Jurkat, Clone E6-1 (cell line): ENCODE measurements around the gene EFTUD2.

Experiments used
- DNase-seq: peaks from one replicate; pipeline ENCODE4 v3.0.0-alpha.2; 2011; ENCODE audit warnings: low read depth, low spot score
- H3K4me3 ChIP-seq: 2 replicates; pipeline ENCODE4 v1.5.1; 2011; ENCODE audit warnings: mild to moderate bottlenecking, low read length, control low read depth, moderate library complexity

EFTUD2 gene

DNA sequence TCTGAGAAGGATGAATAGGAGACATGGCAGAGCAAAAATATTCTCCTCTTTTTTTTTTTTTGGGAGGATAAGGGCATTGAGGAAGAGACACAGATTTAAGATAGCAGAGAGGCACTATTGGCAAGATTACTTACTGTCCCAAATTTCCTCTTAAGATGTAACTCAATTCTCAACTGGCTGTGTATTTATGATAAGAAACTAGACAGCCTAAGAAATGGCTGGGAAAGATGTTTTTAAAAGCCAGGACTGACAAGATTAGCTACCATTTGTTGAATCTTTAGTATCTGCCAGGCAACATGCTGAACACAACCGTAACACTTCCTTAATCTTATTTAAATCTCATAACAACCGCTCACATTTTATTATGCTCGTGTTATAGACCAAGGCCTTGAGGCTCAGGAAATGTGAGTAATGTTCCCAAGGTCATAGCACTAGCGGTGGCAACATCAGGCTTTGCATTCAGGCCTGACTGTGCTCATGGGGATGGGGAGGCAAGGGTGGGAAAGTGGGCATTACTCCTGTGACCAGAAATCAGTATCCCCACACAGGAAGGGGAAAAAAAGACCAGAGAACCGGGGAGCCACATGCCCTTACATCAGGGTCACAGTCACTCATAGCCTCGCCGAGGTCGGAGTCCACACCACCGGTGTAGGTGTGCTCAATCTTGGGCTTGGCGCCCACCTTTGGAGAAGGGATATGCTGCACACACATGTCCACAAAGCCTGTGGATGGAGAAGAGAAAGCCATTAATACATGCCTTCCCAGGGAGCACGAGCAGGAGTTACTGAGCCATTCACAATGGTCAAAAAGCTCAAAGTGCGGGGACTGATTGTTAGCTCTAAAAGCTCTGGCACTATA, 36.0 kb downstream of the EFTUD2 start:
- no peak for DNase-seq
- H3K4me3 ChIP-seq = no peak overlapping the region

DNA sequence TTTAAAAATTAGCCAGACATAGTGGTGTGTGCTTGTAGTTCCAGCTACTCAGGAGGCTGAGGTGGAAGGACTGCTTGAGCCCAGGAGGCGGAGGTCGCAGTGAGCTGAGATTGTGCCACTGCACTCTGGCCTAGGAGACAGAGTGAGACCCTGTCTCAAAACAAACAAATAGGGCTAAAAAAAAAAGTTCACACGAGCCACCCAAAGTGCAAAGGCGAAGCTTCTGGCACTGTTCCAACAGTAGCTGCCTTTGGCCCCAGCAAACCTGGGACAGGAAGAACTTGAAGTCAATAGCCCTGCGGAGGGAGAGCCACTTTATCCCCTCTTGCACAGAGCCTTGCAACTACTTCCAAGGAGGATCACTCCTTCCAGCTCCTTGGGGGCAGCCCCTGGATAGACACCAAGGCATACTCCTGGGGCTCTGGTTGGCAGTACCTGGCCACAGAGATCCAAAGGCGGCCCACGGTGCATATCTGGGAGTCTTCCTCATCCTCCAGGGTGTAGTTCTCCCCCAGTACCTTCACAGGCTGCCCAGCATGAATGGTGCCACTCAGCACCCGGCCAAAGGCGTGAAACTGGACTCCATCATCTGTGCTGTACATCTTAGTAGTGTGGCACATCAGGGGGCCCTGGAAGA, 36.8 kb downstream of the EFTUD2 start:
- no peak overlapping the region for H3K4me3 ChIP-seq
- DNase-seq = no peak

- no peak for DNase-seq
- no peak overlapping the region for H3K4me3 ChIP-seq
Measured at GRCh38 chr17:44859701-44860100, 39.5 kb downstream of the EFTUD2 start.

- DNase-seq = no peak
- H3K4me3 ChIP-seq = no peak overlapping the region
Measured at GRCh38 chr17:44854192-44854591, 45.1 kb downstream of the EFTUD2 start.

GRCh38 chr17:44850612-44851011, 48.6 kb downstream of the EFTUD2 start:
- DNase-seq = no peak
- no peak overlapping the region for H3K4me3 ChIP-seq

- no peak for DNase-seq
- H3K4me3 ChIP-seq = no peak overlapping the region
Measured at GRCh38 chr17:44850025-44850424, 49.2 kb downstream of the EFTUD2 start.

GRCh38 chr17:44848961-44849489, 50.2 kb downstream of the EFTUD2 start:
- DNase-seq = no peak
- H3K4me3 ChIP-seq = no peak overlapping the region

DNA sequence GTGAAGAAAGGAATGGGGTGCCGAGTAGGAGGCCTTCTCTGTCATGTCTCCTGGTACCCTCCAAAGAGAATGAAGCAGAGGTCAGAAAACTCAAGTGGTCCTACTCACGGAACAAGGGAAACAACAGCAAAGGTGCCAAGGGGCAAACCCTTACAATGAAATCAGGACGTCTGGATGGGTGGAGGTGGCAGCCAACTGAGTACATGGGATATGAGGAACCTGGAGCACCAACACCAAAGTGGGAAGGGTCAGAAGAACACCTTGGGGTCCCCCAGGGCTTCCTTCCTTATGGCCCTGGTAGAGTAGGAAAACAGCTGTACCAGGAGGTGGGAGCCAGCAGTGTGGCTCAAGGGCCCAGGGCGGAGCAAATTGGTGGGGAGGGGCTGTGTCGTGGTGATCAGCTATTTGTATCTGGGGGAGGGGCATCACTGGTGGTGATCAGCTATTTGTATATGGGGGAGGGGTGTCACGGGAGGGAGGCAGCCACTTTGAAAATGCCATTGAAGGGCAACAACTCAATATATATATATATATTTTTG, 50.9 kb downstream of the EFTUD2 start:
- H3K4me3 ChIP-seq = no peak overlapping the region
- no peak for DNase-seq

DNA sequence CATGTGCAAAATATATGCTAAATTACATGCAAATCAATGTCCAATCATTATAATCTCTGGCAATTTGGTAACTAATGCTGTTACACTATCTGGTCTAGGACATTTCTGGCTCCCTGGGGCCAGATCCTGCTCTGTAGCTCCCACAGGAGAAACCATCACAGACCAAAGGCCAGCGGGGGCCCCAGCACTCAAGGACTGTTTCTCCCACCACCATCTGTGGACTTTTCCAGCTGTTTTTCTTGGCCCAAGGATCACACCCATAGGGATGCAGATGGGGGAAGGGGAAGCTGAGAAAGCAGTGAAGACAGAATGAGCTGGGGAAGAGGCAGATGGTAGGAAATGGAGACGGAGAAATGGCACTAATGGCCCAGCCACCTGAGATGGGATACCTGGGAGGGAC, 51.7 kb downstream of the EFTUD2 start, which contains the start of gene HIGD1B:
HIGD1B (plus strand) TSS at position 298 of the 400 bp plus-strand sequence. CDS start 270 bp downstream, outside the sequence.
- no peak within 1 kb of the TSS for H3K4me3 ChIP-seq
- DNase-seq = no peak

DNA sequence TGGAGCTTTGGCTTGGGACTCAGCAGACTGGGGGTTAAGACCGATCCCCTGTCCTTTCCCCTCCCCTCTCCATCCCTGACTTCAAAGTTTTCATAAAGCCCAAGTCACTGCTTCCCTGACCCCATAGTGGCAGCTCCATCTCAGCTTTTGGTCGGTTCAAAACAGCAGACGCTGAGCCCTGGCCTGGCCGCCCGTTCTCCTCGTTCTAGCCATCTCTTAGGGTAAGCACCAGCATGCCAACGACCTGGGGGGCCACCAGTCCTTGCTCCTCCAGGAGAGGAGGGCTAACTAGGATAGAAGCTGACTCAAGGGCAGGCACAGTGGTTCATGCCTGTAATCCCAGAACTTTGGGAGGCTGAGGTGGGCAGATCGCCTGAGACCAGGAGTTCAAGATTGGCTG, 53.0 kb downstream of the EFTUD2 start:
- DNase-seq = no peak

GRCh38 chr17:44844390-44844830, 54.8 kb downstream of the EFTUD2 start:
- H3K4me3 ChIP-seq = no peak overlapping the region
- no peak for DNase-seq

More for the DNA sequence above, 53.0 kb downstream of the EFTUD2 start:
- no peak overlapping the region for H3K4me3 ChIP-seq

DNA sequence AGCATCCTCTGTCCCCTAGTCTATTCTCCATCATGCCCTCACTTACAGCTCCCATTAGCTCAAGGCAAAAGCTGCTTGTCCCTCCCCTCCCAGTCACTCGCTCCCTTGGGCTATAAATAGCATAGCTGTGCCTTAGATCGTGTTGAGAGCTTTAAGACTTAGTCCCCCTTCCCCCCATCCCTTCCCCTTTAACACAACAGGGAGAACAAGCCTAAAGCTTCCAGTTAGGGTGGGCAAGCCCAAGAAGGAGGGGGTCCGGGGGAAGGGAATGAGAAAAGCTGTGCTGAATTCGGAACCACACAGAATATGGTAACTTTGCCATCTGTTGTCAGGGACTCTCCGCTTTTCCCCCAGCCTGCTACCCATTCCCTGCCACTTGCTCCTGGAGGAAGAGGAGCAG, 56.5 kb downstream of the EFTUD2 start:
- DNase-seq = no peak
- no peak overlapping the region for H3K4me3 ChIP-seq

DNA sequence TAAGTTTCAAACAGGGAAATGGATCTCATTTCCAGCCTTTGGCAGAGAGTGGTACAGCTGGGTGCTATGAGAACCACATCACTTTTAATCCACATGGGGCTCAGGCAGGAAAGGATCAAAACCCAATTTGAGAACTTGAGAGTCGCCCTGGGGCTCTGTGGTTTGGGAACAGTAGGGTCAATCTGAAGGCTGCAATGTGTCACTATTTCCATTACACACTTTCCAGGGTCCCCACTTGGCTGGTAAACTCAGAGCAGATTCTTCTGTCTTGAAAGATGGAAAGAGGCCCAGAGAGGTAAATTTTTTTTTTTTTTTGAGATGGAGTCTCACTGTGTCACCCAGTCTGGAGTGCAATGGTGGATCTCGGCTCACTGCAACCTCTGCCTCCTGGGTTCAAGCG, 58.3 kb downstream of the EFTUD2 start:
- DNase-seq = no peak
- no peak overlapping the region for H3K4me3 ChIP-seq

DNA sequence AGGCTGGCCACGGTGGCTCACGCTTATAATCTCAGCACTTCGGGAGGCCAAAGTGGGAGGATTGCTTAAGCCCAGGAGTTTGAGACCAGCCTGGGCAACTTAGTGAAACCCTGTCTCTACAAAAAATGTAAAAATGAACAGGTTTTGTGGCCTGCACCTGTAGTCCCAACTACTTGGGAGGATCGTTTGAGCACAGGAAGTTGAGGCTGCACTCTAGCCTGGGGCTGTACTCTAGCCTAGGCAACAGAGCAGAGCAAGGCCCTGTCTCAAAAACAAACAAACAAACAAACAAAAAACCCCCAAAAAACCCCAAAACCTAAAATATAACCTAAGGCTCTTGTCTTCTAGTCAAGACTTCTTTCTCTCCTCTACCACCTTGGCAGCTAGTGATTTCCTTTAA, 59.0 kb downstream of the EFTUD2 start:
- DNase-seq = peak; percentile 60
- no peak overlapping the region for H3K4me3 ChIP-seq

- no peak overlapping the region for H3K4me3 ChIP-seq
- DNase-seq = no peak
Measured at GRCh38 chr17:44837196-44837595, 62.0 kb downstream of the EFTUD2 start.

GRCh38 chr17:44832805-44833204, 66.4 kb downstream of the EFTUD2 start:
- no peak overlapping the region for H3K4me3 ChIP-seq
- no peak for DNase-seq

- H3K4me3 ChIP-seq = no peak overlapping the region
- DNase-seq = no peak
Measured at GRCh38 chr17:44831371-44831770, 67.9 kb downstream of the EFTUD2 start.

DNA sequence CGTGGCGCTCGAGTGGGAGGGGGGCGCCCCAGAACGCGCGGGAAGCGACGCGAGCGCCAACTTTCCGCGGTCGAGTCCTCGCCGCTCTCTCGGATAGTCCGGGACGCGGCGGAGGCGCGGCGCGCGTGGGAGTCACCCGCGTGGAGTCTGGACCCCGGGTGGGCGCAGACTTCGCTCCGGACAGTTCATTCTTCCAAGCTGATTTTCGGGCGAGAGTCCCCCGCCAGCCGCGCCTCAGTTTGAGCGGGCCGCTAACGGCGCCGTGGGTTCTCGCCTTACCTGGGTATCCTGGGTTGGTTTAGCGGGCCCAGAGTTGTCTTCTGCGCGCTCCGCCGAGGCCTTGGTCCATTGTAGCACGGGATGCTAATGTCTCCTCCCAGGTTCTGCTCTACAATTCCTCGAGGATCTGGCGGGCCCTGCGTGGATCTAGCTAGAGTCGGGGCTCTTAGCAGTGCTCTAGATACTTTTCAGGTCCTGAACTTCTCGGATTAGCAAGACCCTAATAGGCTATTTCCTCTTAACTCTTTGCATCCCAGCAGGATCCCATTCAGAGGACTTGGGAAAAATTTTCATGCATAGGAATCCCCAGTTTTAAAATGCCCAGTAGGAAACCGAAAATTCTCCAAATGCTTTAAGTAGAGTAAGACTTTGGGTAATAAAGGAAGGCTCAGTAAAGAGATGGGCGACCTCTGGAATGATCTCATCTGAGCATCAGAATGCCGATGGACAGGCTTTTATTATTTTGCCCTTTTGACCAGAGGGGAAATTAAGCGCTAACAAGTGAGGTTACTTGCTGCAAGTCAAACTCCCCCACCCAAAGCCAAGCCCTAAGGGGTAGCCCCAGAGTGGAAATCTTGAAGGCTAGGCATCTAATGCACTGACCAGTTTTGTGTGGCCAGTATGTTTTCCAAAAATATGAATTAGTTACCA, 68.6 kb downstream of the EFTUD2 start:
- no peak for DNase-seq
- no peak overlapping the region for H3K4me3 ChIP-seq
